GM12878 (cell line): ENCODE results near the gene KLB. TPM values are rescaled to one million over a fixed set of nuclear protein-coding genes. Genes with fewer than 3 reads are reported as not detected.
"Not testable (repeated sequence)": the region's sequence is repeated elsewhere in the genome, so short reads cannot be mapped to it uniquely, and the experiment has no call there.

Experiments used
- ATAC-seq: fragments of 200-7000 bp; cut with Tn5 transposase; 3 replicates; pipeline ENCODE4 v1.9.1; 2020; ENCODE audit warnings: mild to moderate bottlenecking, moderate library complexity
- BruUV-seq: library from RNA; stranded (reverse); fragments of 400-500 nt; replicated peaks from 2 replicates; lab custom pipeline; 2021; lab: Mats Ljungman, UMichigan
- CTCF ChIA-PET: fragments of 300-600 bp; sonication (Branson Sonifier 250); formaldehyde crosslinking; extraction: SDS; loops from one replicate; lab custom pipeline; 2021; ENCODE audit warnings: inconsistent platforms; lab: Yijun Ruan, JAX
- POLR2A ChIA-PET: fragments of 350-600 bp; formaldehyde crosslinking; extraction: SDS; loops from one replicate; lab custom pipeline; 2021; ENCODE audit warnings: inconsistent platforms; lab: Charles Lee
- RAD21 ChIA-PET: fragments of 300-600 bp; sonication (Branson Sonifier 250); formaldehyde crosslinking; loops from one replicate; lab custom pipeline; 2023; ENCODE audit warnings: antibody characterized with exemption; ENCODE audit not compliant: unreplicated experiment; lab: Charles Lee
- SMC1A ChIA-PET: fragments of 300-600 bp; sonication (Branson Sonifier 250); formaldehyde crosslinking; loops from one replicate; lab custom pipeline; 2023; ENCODE audit not compliant: unreplicated experiment, uncharacterized antibody; lab: Charles Lee
- DNase-seq: peaks from one replicate; pipeline ENCODE4 v3.0.0-alpha.2; 2011; ENCODE audit warnings: low read depth, low spot score
- FAIRE-seq: peaks from 3 replicates; lab custom pipeline; 2011; peaks lifted over from hg19 to GRCh38; lab: Jason Lieb, UNC
- H2AFZ ChIP-seq: 2 replicates; pipeline ENCODE4 v1.6.0; 2011; ENCODE audit warnings: low read depth, low read length, control low read depth; ENCODE audit not compliant: control insufficient read depth
- H3K27ac ChIP-seq: 2 replicates; pipeline ENCODE4 v1.5.1; 2011; ENCODE audit warnings: control low read depth; ENCODE audit not compliant: control insufficient read depth, insufficient read depth
- H3K27me3 ChIP-seq, 2 experiments: replicated peaks in 1 of 2; 2 replicates each; pipeline versions ENCODE4 v1.6.0 to v1.6.1; 2011; ENCODE audit warnings: low read length in 1 of 2; ENCODE audit not compliant: control insufficient read depth in 2 of 2, insufficient read depth in 2 of 2
- H3K36me3 ChIP-seq, 2 experiments: 2 replicates each; pipeline ENCODE4 v1.5.1; 2011; ENCODE audit warnings: low read length in 1 of 2; ENCODE audit not compliant: control insufficient read depth in 2 of 2, insufficient read depth in 2 of 2
- H3K4me1 ChIP-seq: 2 replicates; pipeline ENCODE4 v1.6.1; 2011; ENCODE audit warnings: mild to moderate bottlenecking, low read length, moderate library complexity, mixed read lengths; ENCODE audit not compliant: control insufficient read depth, insufficient read depth
- H3K4me2 ChIP-seq: 2 replicates; pipeline ENCODE4 v1.6.0; 2011; ENCODE audit warnings: control low read depth; ENCODE audit not compliant: control insufficient read depth, insufficient read depth
- H3K4me3 ChIP-seq: fragments of 200-600 bp; sonication (generic); 2 replicates; pipeline ENCODE4 v1.5.1; 2016
- H3K79me2 ChIP-seq: 2 replicates; pipeline ENCODE4 v1.6.0; 2011; ENCODE audit warnings: low read length; ENCODE audit not compliant: control insufficient read depth, insufficient read depth
- H3K9ac ChIP-seq: 2 replicates; pipeline ENCODE4 v1.8.0; 2011; ENCODE audit warnings: low read length, control low read depth, mixed read lengths; ENCODE audit not compliant: control insufficient read depth, insufficient read depth
- H3K9me3 ChIP-seq: replicated peaks from 3 replicates; pipeline ENCODE4 v1.5.1; 2011; ENCODE audit warnings: mild to moderate bottlenecking, low read length; ENCODE audit not compliant: control insufficient read depth, insufficient read depth
- H4K20me1 ChIP-seq: 2 replicates; pipeline ENCODE4 v1.6.0; 2011; ENCODE audit not compliant: control insufficient read depth, insufficient read depth
- MTA3 ChIP-seq: IDR thresholded peaks from 2 replicates; pipeline ENCODE4 v1.6.1; 2012; ENCODE audit warnings: low read length, inconsistent platforms, borderline replicate concordance
- USF2 ChIP-seq: IDR thresholded peaks from 2 replicates; pipeline ENCODE4 v1.6.1; 2011; ENCODE audit warnings: low read depth, low read length, improper control_type of control experiment, borderline replicate concordance
- WGBS: methylation state at CpG from one replicate; pipeline ENCODE4 v1.1.6; 2016; ENCODE audit warnings: low lambda C conversion rate; ENCODE audit not compliant: insufficient replicate concordance, insufficient coverage; ENCODE audit errors: missing lambda C conversion rate; 5-methylcytosine and 5-hydroxymethylcytosine counted together
- in situ Hi-C: fragments of 300-500 bp; cut with MboI; formaldehyde crosslinking; loops from 9 replicates; pipeline ENCODE4 v1.14.3; 2018; ENCODE audit warnings: mixed read lengths
- intact Hi-C: fragments of 100-400 bp; cut with micrococcal nuclease; formaldehyde crosslinking; loops from one replicate; pipeline ENCODE4 v1.14.2; 2022; ENCODE audit not compliant: unreplicated experiment
- polyA plus RNA-seq, 11 experiments: library from polyadenylated mRNA; depleted of rRNA in 4 of 11; unstranded in 6 of 11; stranded (reverse) in 5 of 11; fragments of >200 nt; fragmentation: Nextera tagmentation in 4 of 11; fragmentation: Illumina TruSeq in 1 of 11; extraction: Ambion mirVana in 4 of 11; extraction: Trizol in 1 of 11; gene quantifications; 1 replicate in 1 of 11; 2 replicates in 10 of 11; pipeline versions ENCODE4 v1.2.1 to v1.2.3, GENCODE V29; 2011 to 2016; ENCODE audit warnings: inconsistent platforms in 2 of 11, missing spikeins in 2 of 11, low read depth in 1 of 11
- total RNA-seq, 4 experiments: library from RNA; depleted of rRNA in 3 of 4; stranded (reverse); fragments of >200 nt in 3 of 4; fragmentation: Illumina TruSeq in 1 of 4; extraction: Trizol in 1 of 4; gene quantifications; 2 replicates each; pipeline versions ENCODE4 v1.2.1 to v1.2.3, GENCODE V29; 2013 to 2021

Gene KLB
- total and polyA plus RNA-seq, 10 of the 15 experiments (the other 5 are each of a cell fraction or from before 2014, with no cell fraction given) = under 0.01 to 0.13 (median 0.04) TPM; not detected in 1

GRCh38 chr4:39394706-39395105 lies 12.0 kb upstream of the KLB start:
- Histone ChIP-seq H3K9me3 (no peaks in the 10 kb centered on the region), H3K4me2 (no peak overlapping the region), H3K4me3 (no peak overlapping the region), H3K79me2 (no peaks in the 10 kb centered on the region), H3K9ac (no peak overlapping the region), H3K27ac (no peak overlapping the region), H3K36me3 (no peaks in the 10 kb centered on the region), H3K4me1 (no peaks in the 10 kb centered on the region), H3K27me3 (no peaks in the 10 kb centered on the region), H2AFZ (no peak overlapping the region), H4K20me1 (no peaks in the 10 kb centered on the region)
- no peak for ATAC-seq
- RAD21 ChIA-PET = no interaction called here
- no TSS peak for BruUV-seq
- SMC1A ChIA-PET = no interaction called here
- intact Hi-C loops (no loop called here), in situ Hi-C loops (no loop called here)
- no peak for DNase-seq
- TF ChIP-seq MTA3 (no peak), USF2 (no peak)
- no peak for FAIRE-seq
- WGBS = 69% methylated on average over 3 of the region's 3 CpGs
- POLR2A ChIA-PET = no interaction called here
- CTCF ChIA-PET = interaction anchor here (0.6 kb wide), 1 partner anchor 20 kb away, joined by 3 read pairs; no protein-coding TSS in a partner anchor

GRCh38 chr4:39401640-39402039 lies 5.1 kb upstream of the KLB start:
- H3K9ac ChIP-seq, DNase-seq, ATAC-seq, H2AFZ ChIP-seq, RAD21 ChIA-PET, H3K27me3 ChIP-seq, BruUV-seq, H3K9me3 ChIP-seq, SMC1A ChIA-PET, H4K20me1 ChIP-seq, in situ Hi-C loops, FAIRE-seq, H3K27ac ChIP-seq, H3K4me1 ChIP-seq, H3K4me2 ChIP-seq, H3K4me3 ChIP-seq, H3K79me2 ChIP-seq, POLR2A ChIA-PET, intact Hi-C loops, H3K36me3 ChIP-seq: not testable (repeated sequence)
- 65% methylated on average over 5 of the region's 6 CpGs for WGBS
- CTCF ChIA-PET = interaction anchor here (1.0 kb wide), 1 partner anchor 54 kb away, joined by 4 read pairs; no protein-coding TSS in a partner anchor
